Left hindlimb (tissue), 1 donor: ENCODE data around the gene USP3.

Experiments used
- DNase-seq: peaks from one replicate; pipeline ENCODE4 v3.0.0-alpha.2; 2018

Gene USP3

GRCh38 chr15:63545520-63545919 is 41.1 kb downstream of the USP3 start:
- DNase-seq, result no peak

GRCh38 chr15:63551400-63551799 is 47.0 kb downstream of the USP3 start:
- no peak for DNase-seq

GRCh38 chr15:63553388-63553791 is 49.0 kb downstream of the USP3 start:
- no peak for DNase-seq

GRCh38 chr15:63554337-63554927 is 50.0 kb downstream of the USP3 start:
- no peak for DNase-seq

DNA sequence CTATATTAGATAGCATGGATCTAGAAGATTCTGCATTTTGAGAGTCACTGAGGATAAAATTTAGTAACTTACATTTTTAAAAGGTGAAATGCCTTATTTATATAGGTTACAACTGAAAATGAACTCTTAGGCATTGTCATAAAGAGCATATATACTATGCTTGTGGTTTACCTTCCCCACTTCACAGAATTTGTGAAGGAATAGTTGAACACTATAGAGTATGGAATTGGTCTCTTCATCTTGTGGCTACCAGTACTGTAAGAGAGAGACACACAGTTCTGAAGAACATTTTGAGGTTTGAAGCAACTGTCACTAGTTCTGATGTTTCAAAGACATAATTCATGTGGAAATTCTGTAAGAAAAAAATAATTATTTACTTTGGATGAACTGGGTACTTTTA is 51.1 kb downstream of the USP3 start:
- DNase-seq, result no peak

- DNase-seq, result no peak
Observed at GRCh38 chr15:63556246-63556645, 51.9 kb downstream of the USP3 start.

GRCh38 chr15:63556736-63557135 is 52.3 kb downstream of the USP3 start:
- no peak for DNase-seq

GRCh38 chr15:63559753-63560152 is 55.4 kb downstream of the USP3 start:
- DNase-seq, result no peak

GRCh38 chr15:63560741-63561448 is 56.5 kb downstream of the USP3 start:
- no peak for DNase-seq

DNA sequence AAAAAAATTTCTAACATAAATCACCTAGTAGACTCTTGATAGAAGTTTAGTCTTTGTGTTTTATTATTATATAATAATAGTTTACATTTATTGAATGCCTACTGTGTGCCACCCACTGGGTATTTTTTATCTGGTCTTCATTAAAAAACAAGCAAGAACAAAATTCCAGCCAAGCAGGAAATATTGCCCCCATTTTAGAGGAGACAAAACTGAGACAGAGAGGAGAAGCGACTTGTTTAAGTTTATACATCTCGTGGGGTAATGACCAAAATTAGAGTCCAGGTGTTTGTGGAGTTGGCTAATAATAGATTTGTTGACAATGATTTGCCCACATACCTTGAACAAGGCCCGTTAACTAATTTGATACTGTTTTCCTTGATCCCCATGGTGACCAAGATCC is 59.7 kb downstream of the USP3 start:
- DNase-seq, result no peak

GRCh38 chr15:63565536-63566186 is 61.3 kb downstream of the USP3 start:
- DNase-seq, result no peak

DNA sequence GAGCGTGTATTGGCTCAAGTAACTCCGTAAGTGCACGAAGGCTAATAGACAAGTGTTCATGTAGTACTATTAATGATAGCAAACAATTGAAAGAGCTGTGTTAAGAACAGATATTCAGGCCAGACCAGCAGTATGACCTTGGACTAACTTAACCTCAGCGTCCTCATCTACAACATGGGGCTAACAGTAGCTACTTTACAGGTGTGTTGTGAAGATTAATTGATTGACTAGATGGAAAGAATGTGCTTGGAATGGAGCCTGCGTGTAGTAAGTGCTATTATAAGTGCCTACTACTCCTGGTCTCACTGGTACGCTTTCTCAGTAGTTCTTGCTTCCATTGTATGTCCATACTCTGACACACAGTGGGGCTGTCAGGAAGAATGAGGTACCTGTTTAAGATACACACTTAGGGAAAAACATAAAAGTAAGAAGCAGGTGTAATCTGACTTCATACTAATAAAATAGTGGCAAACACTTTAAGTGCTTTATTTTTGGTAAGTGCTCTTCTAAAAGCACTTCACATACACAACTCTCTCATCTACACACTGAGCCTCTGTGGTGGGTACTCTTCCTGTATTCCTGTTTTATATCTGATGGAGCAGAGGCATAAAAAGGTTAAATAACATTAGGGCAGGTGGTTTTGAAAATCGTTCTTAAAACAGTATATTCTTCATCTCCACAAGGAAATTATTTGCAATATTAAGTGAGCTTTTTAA is 68.5 kb downstream of the USP3 start:
- no peak for DNase-seq

GRCh38 chr15:63573533-63573932 is 69.1 kb downstream of the USP3 start:
- no peak for DNase-seq

GRCh38 chr15:63575312-63575711 is 70.9 kb downstream of the USP3 start:
- DNase-seq, result no peak

- DNase-seq, result no peak
Observed at GRCh38 chr15:63576441-63576840, 72.0 kb downstream of the USP3 start.

- DNase-seq, result no peak
Observed at GRCh38 chr15:63582179-63582578, 77.8 kb downstream of the USP3 start.

DNA sequence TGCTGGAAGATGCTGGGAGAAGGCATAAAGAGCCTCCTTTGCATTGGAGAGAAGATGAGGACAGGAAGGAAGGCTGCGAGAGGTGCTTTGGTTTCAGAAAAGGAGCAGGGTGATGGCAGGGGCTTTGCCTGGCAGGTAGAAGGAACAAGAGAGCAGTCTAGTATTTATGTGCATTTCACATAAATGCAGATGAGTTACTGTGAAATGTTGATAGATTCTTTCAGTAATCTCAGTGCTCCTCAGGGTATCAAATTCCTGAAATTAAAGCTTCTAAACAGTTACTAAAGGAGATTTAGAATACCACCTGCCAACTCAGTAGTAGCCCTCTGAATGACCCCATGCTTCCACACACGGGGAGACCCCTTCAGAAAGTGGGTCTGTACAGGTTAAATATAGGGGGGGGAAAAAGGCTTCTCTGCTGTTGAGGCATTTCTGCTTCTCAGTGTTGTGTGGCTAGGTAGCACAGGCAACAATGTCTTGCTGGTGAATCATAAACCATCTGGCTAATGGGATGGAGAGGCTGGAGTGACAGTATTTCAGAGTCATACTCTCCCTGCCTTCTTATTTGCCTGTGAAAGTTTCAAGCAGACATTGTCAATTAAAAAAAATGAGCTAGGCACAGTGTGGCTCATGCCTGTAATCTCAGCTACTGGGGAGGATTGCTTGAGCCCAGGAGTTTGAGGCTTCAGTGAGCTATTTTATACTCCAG is 78.5 kb downstream of the USP3 start:
- DNase-seq, result no peak

DNA sequence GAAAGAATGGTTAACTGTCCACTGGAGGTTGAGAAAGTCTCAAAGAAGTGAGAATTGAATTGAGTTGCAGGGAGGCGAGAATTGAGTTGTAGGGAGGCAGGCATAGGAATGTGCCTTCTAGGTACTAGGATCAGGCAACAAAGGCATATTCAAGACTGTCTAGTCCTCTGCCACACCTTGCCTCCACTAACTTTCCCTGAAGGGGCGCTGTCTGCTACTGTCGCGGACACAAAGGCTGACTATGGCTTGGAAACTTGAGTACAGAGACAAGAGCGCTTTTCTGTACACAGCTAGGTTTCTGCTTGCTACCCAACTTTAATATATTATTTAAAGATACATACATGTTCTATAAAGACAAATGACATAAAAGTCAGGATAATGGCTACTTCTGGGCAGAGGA is 82.4 kb downstream of the USP3 start:
- no peak for DNase-seq

DNA sequence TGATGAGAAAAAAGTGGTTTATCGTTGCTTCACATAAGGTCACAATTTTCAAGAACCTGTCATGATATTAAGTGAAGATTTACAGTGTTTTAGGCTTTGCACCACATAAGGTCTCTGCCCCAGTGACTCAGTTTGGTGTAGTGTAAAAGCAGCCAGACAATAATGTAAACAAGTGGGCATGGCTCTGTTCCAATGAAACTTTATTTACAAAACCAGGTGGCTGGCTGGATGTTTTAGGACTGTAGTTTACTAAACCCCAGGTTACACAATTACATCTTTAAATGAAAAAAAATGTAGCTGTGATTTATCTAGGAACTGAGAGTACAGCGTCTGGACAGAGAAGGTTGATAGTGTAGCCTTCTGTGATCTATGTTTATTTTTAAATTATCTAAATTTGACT is 83.1 kb downstream of the USP3 start:
- no peak for DNase-seq

DNA sequence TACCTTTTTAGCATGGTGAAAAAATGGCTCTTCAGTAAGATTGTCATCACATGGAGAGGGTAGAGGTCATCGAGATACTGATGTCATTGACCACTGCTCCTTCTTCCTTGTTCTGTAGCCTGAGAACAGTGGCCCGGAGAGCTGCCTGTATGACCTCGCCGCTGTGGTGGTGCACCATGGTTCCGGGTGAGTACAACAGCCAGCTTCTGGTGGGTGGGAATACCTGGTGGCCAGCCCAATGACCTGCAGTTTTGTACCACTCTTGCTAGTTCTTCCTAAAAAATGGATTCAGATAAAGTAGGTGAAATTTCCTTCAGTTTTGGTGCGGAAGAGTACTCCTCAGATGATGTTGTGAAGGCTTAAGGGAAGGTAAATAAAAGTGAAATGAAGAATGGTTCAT is 84.4 kb downstream of the USP3 start:
- DNase-seq, result no peak

DNA sequence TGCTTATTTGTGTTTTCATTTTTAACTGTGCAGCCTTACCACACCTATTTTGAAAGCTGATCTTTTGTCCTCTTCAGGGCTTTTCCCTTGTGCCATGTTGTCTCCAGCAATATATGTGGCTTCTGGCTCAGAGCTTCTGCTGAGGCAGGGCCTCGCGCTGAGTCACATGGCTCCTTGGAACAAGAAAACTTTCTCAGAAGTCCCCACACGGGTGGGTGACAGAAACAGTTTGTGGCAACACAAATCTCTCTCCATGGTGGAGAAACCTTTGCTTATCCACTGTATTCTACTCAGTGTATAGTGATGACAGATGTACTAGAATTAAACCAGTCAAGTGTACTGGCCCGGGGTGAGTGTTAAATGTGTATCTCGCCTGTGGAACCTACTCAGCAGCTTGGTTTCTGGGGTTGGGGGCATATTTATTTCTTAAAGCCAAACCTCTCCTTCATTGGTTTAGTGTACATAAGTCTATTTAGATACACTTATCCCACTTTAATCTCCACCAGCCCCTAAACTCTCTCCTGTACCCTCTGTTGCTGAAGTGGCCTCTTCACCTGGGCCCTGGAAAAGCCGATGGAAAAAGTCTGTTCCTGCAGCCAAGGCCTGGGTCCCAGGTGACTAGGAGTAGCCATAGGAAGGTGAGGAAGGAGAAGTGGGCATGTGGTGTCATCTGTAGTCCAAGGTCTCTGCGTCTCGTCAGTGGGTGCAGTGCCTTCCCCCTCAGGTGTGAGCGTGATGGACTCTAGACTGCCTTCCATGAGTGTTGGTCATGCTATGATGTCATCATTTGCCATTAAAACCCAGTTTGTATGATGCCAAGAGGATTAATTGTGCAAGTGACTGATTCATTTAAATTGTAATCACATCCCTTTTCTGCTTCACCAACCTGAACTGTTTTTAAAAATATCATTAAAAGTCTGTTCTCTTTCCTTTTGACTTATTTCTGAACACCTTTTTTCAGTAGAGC is 89.6 kb downstream of the USP3 start:
- no peak for DNase-seq

DNA sequence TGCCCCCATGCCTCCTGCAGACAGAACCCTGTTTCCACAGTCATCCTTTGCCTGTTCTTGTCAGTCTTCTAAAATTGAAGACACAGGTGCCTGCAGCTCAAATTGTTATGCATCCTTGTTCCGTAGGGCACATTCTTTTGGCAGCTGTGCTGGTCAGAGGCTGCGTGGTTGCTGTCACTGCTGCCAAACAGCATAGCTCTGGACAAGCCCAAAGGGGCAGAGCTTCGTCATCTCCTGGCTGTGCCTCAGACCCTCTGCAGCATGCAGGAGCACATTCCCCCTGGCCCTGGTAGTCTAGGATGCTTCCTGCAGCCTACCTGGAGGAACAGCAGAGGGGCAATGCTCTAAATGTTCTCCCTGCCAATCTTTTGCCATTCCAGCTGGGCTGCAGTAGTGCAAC is 90.7 kb downstream of the USP3 start:
- no peak for DNase-seq
